Tibial artery (tissue), 4 donors: Measurements from ENCODE around the gene SECISBP2L.

Experiments
- DNase-seq, 2 donors: peaks; one replicate each; pipeline ENCODE4 v3.0.0-alpha.2; 2019
- H3K27ac ChIP-seq, 2 donors: fragments of 200-600 bp; sonication (generic) in 1 of 2; 1 replicate in 1 of 2; 2 replicates in 1 of 2; pipeline ENCODE4 v1.5.1; 2018 to 2019; ENCODE audit warnings: mild to moderate bottlenecking in 1 of 2
- H3K27me3 ChIP-seq, 2 donors: fragments of 200-600 bp; sonication (generic) in 1 of 2; one replicate each; pipeline versions ENCODE4 v1.5.1 to v1.6.0; 2016 to 2019
- H3K36me3 ChIP-seq, 3 donors: fragments of 200-600 bp; sonication (generic) in 2 of 3; one replicate each; pipeline ENCODE4 v1.5.1; 2016 to 2019; ENCODE audit warnings: mild to moderate bottlenecking in 2 of 3
- H3K4me1 ChIP-seq, 4 donors: fragments of 200-600 bp; sonication (generic) in 2 of 4; 1 replicate in 3 of 4; 2 replicates in 1 of 4; pipeline ENCODE4 v1.5.1; 2016 to 2019
- H3K4me3 ChIP-seq, 2 donors: fragments of 200-600 bp; sonication (generic) in 1 of 2; 1 replicate in 1 of 2; 2 replicates in 1 of 2; pipeline ENCODE4 v1.5.1; 2018 to 2019; ENCODE audit warnings: mild to moderate bottlenecking in 2 of 2
- H3K9me3 ChIP-seq, 3 donors: fragments of 200-600 bp; sonication (generic) in 1 of 3; one replicate each; pipeline ENCODE4 v1.5.1; 2016 to 2019
- intact Hi-C: fragments of 100-400 bp; cut with DNase I; formaldehyde crosslinking; loops from one replicate; pipeline ENCODE4 v1.15.0; 2023; ENCODE audit warnings: low total_unique reads
- TF ChIP-seq, protein P1 (sequence below), 2 experiments: fragments of 200-600 bp in 1 of 2; fragments of 450-650 bp in 1 of 2; IDR thresholded peaks; one replicate each; pipeline ENCODE4 v1.5.1; 2017 to 2019; ENCODE audit warnings: antibody characterized with exemption in 2 of 2, mild to moderate bottlenecking in 1 of 2, moderate library complexity in 1 of 2

SECISBP2L gene

DNA sequence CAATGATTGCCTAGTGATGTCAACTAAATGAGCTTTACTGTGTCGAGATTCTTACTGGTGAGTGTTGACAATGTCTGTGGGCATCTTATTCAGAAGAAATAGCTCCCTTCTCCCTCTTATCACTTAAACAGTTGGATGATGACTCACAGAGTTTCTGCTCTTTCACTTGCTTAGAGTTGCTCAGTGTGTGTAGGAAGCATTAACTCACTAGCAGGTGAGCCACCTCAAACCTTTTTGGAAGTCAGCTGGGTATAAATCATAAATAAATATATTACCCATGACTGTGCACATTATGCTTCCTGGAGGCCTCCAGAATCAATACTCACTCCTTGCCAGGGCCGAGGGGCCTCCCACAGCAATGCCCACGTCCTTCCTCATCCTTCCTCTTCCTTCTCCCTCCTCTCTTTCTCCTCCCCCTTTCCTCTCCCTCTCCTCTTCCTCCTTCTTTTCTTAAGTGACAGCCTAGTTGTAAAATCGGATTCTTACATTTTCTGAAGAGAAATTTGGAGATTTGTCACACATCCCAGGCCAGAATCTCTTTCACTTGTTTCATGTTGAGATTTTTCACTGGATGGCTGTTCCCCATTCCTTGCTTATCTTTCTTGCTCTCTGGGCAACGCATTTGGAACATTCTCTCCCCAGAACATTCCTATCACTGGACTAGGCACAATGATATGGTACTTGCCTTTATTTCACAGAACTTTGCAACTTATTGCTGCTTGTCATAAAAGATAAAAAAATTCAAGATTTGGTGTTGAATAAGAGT lies 100.0 kb downstream of the SECISBP2L start:
- intact Hi-C loops: no loop called here

DNA sequence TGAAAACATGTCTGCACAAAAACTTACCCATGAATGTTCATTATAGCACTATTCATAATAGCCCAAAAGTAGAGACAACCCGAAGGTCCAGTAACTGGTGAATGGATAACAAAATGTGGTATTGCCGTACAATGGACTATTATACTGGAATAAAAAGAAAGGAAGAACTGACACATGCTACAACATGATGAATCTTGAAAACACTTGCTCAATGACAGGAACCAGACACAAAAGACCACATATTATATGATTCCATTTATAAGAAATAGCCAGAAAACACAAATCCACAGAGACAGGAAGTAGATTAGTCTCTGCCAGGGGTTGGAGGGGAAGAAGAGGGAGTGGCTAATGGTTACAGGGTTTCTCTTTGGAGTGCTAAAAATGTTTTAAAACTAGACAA lies 100.9 kb downstream of the SECISBP2L start:
- DNase-seq: no peak
- no peaks in the 10 kb centered on the region for H3K27me3 ChIP-seq
- no peak overlapping the region for H3K4me3 ChIP-seq
- no peaks in the 10 kb centered on the region for H3K9me3 ChIP-seq
- H3K4me1 ChIP-seq: peaks cover 0 to 33% (median 4%) of the 10 kb centered on the region in 4 donors
- peak overlapping the region; percentile 53 to 71 for H3K27ac ChIP-seq
- H3K36me3 ChIP-seq: no peaks in the 10 kb centered on the region
- TF ChIP-seq, protein P1, sequence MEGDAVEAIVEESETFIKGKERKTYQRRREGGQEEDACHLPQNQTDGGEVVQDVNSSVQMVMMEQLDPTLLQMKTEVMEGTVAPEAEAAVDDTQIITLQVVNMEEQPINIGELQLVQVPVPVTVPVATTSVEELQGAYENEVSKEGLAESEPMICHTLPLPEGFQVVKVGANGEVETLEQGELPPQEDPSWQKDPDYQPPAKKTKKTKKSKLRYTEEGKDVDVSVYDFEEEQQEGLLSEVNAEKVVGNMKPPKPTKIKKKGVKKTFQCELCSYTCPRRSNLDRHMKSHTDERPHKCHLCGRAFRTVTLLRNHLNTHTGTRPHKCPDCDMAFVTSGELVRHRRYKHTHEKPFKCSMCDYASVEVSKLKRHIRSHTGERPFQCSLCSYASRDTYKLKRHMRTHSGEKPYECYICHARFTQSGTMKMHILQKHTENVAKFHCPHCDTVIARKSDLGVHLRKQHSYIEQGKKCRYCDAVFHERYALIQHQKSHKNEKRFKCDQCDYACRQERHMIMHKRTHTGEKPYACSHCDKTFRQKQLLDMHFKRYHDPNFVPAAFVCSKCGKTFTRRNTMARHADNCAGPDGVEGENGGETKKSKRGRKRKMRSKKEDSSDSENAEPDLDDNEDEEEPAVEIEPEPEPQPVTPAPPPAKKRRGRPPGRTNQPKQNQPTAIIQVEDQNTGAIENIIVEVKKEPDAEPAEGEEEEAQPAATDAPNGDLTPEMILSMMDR (IDR thresholded peaks at IDR 0.05): no peak
- intact Hi-C loops: no loop called here

More for the DNA sequence above, 100.0 kb downstream of the SECISBP2L start:
- H3K9me3 ChIP-seq: no peaks in the 10 kb centered on the region
- no peak overlapping the region for H3K4me3 ChIP-seq
- no peaks in the 10 kb centered on the region for H3K27me3 ChIP-seq
- DNase-seq: no peak
- no peaks in the 10 kb centered on the region for H3K36me3 ChIP-seq
- peak overlapping the region; percentile 53 to 71 for H3K27ac ChIP-seq
- TF ChIP-seq, protein P1 (IDR thresholded peaks at IDR 0.05): no peak
- H3K4me1 ChIP-seq: peaks cover 0 to 33% (median 4%) of the 10 kb centered on the region in 4 donors

DNA sequence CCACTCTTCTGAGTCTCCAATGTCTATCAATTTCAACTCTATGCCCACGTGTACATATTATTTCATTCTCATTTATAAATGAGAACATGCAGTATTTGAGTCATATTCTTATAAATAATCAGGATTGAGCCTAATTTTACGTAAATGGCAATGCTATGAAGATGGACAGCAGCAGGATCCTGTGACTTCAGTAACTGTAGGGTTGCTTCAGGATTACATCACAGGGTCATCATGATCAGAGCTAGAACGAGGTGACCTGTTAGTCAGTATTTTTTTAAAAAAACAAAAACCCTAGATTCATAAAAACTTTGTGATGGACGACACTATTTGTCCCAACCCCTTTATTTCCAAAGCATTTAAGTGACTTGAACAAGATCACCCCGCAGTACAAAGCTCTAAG lies 104.3 kb downstream of the SECISBP2L start:
- no peaks in the 10 kb centered on the region for H3K9me3 ChIP-seq
- no peak for DNase-seq
- H3K4me1 ChIP-seq: peaks cover 0 to 35% (median 5%) of the 10 kb centered on the region in 4 donors
- no peak overlapping the region for H3K4me3 ChIP-seq
- H3K27me3 ChIP-seq: no peaks in the 10 kb centered on the region
- TF ChIP-seq, protein P1 (IDR thresholded peaks at IDR 0.05): no peak
- H3K36me3 ChIP-seq: no peaks in the 10 kb centered on the region
- intact Hi-C loops: no loop called here
- no peak overlapping the region for H3K27ac ChIP-seq

DNA sequence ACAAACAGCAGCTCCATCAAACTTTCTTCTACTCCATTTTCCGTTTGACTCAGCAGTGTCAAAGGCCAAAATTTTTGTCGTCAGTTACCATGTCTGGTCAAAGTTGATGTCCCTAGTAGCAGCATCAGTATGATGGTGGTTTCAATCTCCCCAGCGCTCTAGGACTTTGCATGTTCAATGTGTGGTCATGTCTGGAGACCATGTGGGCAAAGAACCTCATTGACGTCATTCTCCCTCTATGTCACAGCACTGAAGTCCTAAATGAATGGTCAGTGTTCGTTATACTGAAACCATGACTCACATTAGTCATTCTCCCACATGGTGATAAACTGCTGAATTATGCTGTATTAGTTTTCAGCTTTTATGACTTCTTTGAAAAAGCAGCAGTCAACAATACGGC lies 105.7 kb downstream of the SECISBP2L start:
- DNase-seq: no peak
- Histone ChIP-seq H3K4me1 (peaks cover 0 to 23% (median 2%) of the 10 kb centered on the region in 4 donors), H3K4me3 (no peak overlapping the region), H3K27me3 (no peaks in the 10 kb centered on the region), H3K9me3 (no peaks in the 10 kb centered on the region), H3K27ac (no peak overlapping the region), H3K36me3 (no peaks in the 10 kb centered on the region)
- intact Hi-C loops: no loop called here
- TF ChIP-seq, protein P1 (IDR thresholded peaks at IDR 0.05): no peak

DNA sequence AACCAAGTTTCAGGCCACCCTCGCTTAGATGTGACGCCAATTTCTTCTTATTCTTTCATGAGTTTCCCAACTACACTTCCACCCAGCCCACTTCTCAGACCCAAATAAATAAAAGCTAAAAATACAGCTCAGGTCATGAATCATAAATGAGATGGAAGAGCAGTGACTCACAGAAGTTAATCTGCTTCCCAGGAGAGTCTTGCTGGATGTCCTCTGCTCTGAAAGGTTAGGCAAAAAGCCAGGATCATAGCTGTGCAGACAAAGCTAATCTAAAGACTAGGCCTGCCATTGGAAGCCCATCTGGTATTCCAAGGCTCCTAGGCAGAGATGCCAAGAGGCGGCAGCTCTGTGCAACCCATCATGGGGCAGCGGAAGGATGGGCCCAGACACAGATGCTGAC lies 106.6 kb downstream of the SECISBP2L start:
- TF ChIP-seq, protein P1 (IDR thresholded peaks at IDR 0.05): no peak
- no peaks in the 10 kb centered on the region for H3K9me3 ChIP-seq
- no peaks in the 10 kb centered on the region for H3K36me3 ChIP-seq
- no peak overlapping the region for H3K27ac ChIP-seq
- H3K27me3 ChIP-seq: no peaks in the 10 kb centered on the region
- no peak for DNase-seq
- peaks cover 0 to 19% (median 2%) of the 10 kb centered on the region in 4 donors for H3K4me1 ChIP-seq
- H3K4me3 ChIP-seq: no peak overlapping the region
- intact Hi-C loops: no loop called here
